Peyer's patch (tissue), 4 donors: ENCODE measurements around the gene TMEM164. TPM values are rescaled to one million over a fixed set of nuclear protein-coding genes. Genes with fewer than 3 reads are reported as not detected.

Experiments
- DNase-seq, 3 donors: peaks; one replicate each; pipeline ENCODE4 v3.0.0-alpha.2; 2017 to 2019
- H3K27ac ChIP-seq, 4 donors: fragments of 200-600 bp; sonication (generic); one replicate each; pipeline ENCODE4 v1.5.1; 2016 to 2019
- H3K27me3 ChIP-seq, 2 donors: fragments of 200-600 bp; sonication (generic); one replicate each; pipeline ENCODE4 v1.5.1; 2019
- H3K36me3 ChIP-seq, 3 donors: fragments of 200-600 bp; sonication (generic); one replicate each; pipeline ENCODE4 v1.5.1; 2016 to 2019
- H3K4me1 ChIP-seq, 4 donors: fragments of 200-600 bp; sonication (generic); one replicate each; pipeline ENCODE4 v1.5.1; 2016 to 2019
- H3K4me3 ChIP-seq, 4 donors: fragments of 200-600 bp; sonication (generic); 1 replicate in 3 of 4; 2 replicates in 1 of 4; pipeline ENCODE4 v1.5.1; 2016 to 2019; ENCODE audit warnings: mild to moderate bottlenecking in 1 of 4
- H3K9me3 ChIP-seq, 4 donors: fragments of 200-600 bp; sonication (generic); one replicate each; pipeline ENCODE4 v1.5.1; 2016 to 2019; ENCODE audit warnings: mild to moderate bottlenecking in 1 of 4
- POLR2A ChIP-seq, 2 donors: fragments of 450-650 bp; IDR thresholded peaks; one replicate each; pipeline ENCODE4 v1.5.1; 2017; ENCODE audit warnings: antibody characterized with exemption in 2 of 2, mild to moderate bottlenecking in 2 of 2, moderate library complexity in 2 of 2
- total RNA-seq, 4 donors: library from RNA; depleted of rRNA; stranded (reverse); fragments of >200 nt; gene quantifications; one replicate each; pipeline ENCODE4 v1.1.0, GENCODE V29; 2016
- TF ChIP-seq, protein P1 (sequence below), 6 experiments: fragments of 450-650 bp in 4 of 6; fragments of 200-600 bp in 2 of 6; sonication (generic) in 1 of 6; IDR thresholded peaks; one replicate each; pipeline ENCODE4 v1.5.1; 2017 to 2019; ENCODE audit warnings: antibody characterized with exemption in 6 of 6, mild to moderate bottlenecking in 3 of 6, moderate library complexity in 1 of 6

Gene TMEM164
- total RNA-seq, 4 donors from 2014 or later: 25.6 to 79.7 (median 73.8) TPM

DNA sequence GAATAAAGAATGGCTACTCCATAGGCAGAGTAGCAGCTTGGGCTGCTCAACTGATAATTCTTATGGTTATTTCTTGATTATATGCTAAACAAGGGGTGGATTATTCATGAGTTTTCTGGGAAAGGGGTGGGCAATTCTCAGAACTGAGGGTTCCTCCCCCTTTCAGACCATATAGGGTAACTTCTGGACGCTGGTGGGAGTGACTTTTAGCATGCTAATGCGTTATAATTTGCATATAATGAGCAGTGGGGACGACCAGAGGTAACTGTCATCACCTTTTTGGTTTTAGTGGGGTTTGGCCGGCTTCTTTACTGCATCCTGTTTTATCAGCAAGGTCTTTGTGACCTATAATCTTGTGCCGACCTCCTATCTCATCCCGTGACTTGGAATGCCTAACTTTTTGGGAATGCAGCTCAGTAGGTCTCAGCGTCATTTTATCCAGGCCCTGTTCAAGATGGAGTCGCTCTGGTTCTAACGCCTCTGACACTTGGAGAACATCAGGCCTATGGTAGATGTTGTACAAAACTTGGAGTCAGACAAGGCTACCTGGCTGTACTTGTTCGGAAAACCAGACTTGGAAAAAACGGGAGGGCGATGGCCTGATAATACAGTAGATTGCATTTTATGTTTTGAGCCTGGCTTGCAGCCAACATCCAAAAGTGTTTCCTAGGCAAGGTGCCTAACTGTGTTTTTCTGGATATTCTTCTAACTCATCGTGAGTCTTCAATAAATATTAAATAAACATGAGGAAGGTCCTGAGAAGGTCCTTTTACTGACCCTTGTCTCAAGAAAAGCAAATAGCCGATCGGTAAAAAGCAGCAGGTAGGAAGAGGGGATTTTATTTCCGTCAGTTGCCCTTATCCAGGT lies 1.8 kb upstream of the TMEM164 start:
- Histone ChIP-seq H3K36me3 (no peaks in the 10 kb centered on the region), H3K27ac (peak overlapping the region in 2 of 4 donors; percentile 96 to 98), H3K9me3 (peaks cover 0 to 4% (median 0%) of the 10 kb centered on the region in 4 donors), H3K4me3 (no peak overlapping the region), H3K4me1 (peaks cover 0 to 31% (median 0%) of the 10 kb centered on the region in 4 donors), H3K27me3 (no peaks in the 10 kb centered on the region)
- no peak for TF ChIP-seq POLR2A (IDR thresholded peaks at IDR 0.05)
- TF ChIP-seq, protein P1, sequence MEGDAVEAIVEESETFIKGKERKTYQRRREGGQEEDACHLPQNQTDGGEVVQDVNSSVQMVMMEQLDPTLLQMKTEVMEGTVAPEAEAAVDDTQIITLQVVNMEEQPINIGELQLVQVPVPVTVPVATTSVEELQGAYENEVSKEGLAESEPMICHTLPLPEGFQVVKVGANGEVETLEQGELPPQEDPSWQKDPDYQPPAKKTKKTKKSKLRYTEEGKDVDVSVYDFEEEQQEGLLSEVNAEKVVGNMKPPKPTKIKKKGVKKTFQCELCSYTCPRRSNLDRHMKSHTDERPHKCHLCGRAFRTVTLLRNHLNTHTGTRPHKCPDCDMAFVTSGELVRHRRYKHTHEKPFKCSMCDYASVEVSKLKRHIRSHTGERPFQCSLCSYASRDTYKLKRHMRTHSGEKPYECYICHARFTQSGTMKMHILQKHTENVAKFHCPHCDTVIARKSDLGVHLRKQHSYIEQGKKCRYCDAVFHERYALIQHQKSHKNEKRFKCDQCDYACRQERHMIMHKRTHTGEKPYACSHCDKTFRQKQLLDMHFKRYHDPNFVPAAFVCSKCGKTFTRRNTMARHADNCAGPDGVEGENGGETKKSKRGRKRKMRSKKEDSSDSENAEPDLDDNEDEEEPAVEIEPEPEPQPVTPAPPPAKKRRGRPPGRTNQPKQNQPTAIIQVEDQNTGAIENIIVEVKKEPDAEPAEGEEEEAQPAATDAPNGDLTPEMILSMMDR (IDR thresholded peaks at IDR 0.05): no peak
- no peak for DNase-seq

DNA sequence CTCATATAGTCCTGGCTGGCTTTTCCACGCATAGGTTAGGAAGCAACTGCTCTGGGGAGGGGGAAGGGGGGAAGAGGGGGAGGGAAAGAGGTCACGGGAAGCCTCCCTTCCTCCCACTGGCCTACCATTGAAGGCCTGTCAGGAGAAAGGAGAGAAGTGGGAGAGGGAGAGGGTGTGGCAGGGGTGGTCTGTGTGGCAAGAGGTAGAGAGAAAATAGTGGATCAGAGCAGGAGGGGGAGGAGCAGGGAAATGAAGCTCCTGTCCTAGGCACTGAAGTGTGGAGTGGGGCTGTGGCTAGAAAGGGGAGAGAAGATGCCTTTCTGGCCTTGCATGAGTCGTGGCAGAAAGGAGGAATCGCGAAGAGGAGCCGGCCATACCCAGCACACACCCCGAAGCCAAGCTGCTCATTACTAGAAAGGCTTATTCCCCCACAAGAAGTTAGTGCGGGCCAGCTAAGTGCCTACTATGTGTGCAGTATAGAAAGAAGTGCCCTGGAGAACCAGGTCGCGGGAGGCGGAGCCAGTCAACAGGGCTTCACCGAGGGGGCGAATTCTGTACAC lies 1.1 kb upstream of the TMEM164 start:
- no peak for TF ChIP-seq POLR2A (IDR thresholded peaks at IDR 0.05)
- TF ChIP-seq, protein P1 (IDR thresholded peaks at IDR 0.05): no peak
- DNase-seq: no peak
- Histone ChIP-seq H3K4me3 (peak overlapping the region; percentile 61 to 84 (median 70)), H3K27ac (peak overlapping the region; percentile 88 to 98 (median 93)), H3K36me3 (no peaks in the 10 kb centered on the region), H3K27me3 (no peaks in the 10 kb centered on the region), H3K4me1 (peaks cover 0 to 35% (median 0%) of the 10 kb centered on the region in 4 donors), H3K9me3 (peaks cover 0 to 4% (median 0%) of the 10 kb centered on the region in 4 donors)

DNA sequence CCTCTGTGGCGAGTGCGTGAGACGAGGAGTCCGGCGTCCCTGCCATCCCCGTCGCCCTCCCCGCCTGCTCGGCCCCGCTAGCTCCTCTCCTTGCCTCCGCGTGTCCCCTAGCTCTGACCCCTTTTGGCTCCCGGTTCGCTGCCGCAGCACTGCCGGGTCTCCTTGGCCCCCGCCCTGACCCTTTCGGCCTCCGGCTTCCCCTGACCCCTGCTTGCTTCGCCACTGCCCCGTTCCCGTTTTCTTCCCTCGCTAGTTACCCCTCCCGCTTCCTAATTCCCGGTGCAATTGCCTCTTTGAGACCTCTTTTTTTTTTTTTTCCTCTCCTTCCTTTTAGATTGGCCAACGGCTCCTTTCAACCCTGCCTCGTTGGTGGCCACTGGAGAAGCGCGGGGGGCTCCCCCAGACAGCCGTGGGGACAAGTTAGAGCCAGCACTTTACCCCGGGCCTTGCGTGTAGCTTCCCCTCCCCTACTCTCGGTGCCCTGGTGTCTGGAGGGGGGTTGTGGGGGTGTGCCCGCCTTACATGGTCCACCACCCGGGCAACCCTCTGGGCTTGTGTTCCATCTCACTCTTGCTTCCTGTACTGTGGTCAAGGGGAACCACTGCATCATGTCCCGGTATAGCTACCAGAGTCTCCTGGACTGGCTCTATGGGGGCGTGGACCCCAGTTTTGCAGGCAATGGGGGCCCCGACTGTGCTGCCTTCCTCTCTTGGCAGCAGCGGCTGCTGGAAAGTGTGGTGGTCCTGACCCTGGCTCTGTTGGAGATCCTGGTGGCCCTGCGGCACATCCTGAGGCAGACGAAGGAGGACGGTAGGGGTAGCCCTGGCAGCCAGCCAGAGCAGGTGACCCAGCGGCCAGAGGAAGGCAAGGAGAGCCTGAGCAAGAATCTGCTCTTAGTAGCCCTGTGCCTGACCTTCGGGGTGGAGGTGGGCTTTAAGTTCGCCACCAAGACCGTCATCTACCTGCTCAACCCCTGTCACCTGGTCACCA lies 548 bp downstream of the TMEM164 start:
- Histone ChIP-seq H3K4me3 (peak overlapping the region; percentile 61 to 84 (median 70)), H3K9me3 (peaks cover 0 to 4% (median 0%) of the 10 kb centered on the region in 4 donors), H3K27ac (peak overlapping the region; percentile 88 to 98 (median 93)), H3K27me3 (no peaks in the 10 kb centered on the region), H3K4me1 (peaks cover 0 to 35% (median 0%) of the 10 kb centered on the region in 4 donors), H3K36me3 (no peaks in the 10 kb centered on the region)
- TF ChIP-seq, protein P1 (IDR thresholded peaks at IDR 0.05): no peak
- no peak for TF ChIP-seq POLR2A (IDR thresholded peaks at IDR 0.05)
- peak; percentile 20 to 53 (median 49) for DNase-seq

DNA sequence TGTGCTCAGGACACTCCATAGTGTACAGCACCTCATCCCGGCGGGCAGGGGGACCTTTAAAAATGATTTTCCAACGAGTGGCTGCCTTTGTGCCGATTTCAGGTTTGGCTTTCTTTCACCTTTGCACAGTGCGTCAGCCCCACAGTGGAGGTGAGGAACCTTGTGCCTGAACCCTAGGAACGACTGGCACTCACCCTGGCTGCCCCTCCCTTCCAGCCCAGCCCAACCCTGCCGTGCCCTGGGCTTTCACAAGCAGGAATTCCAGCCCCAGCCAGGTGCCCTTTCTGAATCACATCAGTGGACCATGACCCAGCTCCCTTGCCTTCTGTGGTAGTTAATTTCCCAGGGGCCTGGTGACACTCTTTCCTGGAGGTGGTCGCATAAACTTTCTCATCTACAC lies 1.3 kb downstream of the TMEM164 start:
- Histone ChIP-seq H3K4me3 (peak overlapping the region in 2 of 4 donors; percentile 75 to 84), H3K9me3 (peaks cover 0 to 4% (median 0%) of the 10 kb centered on the region in 4 donors), H3K36me3 (no peaks in the 10 kb centered on the region), H3K27me3 (no peaks in the 10 kb centered on the region), H3K27ac (peak overlapping the region in 3 of 4 donors; percentile 90 to 98 (median 96)), H3K4me1 (peaks cover 0 to 35% (median 0%) of the 10 kb centered on the region in 4 donors)
- TF ChIP-seq POLR2A (IDR thresholded peaks at IDR 0.05): peak; percentile 73 to 74
- TF ChIP-seq, protein P1 (IDR thresholded peaks at IDR 0.05): no peak
- DNase-seq: peak in 2 of 3 donors; percentile 81
